Activated CD4-positive, alpha-beta T cell treated with anti-CD3 and anti-CD28 coated beads, Interleukin-2, amount 50 U/mL, for 1 hour (primary cell): ENCODE results near the gene ERBB4.

ENCODE experiments used
- DNase-seq: peaks from one replicate; pipeline ENCODE4 v3.0.0-alpha.2; 2020

ERBB4 gene

GRCh38 chr2:212538305-212539071 is at the start of gene ERBB4:
TSS of gene ERBB4 (minus strand) at chr2:212538802. CDS start at chr2:212538530, 272 bp downstream.
- no peak for DNase-seq

GRCh38 chr2:212580117-212580516 is 41.5 kb upstream of the ERBB4 start:
- no peak for DNase-seq

GRCh38 chr2:212556296-212556695 is 17.7 kb upstream of the ERBB4 start:
- DNase-seq: no peak

- no peak for DNase-seq
Measured at GRCh38 chr2:212554233-212554632, 15.6 kb upstream of the ERBB4 start.

- no peak for DNase-seq
Measured at GRCh38 chr2:212549941-212550340, 11.3 kb upstream of the ERBB4 start.

GRCh38 chr2:212549463-212549862 is 10.9 kb upstream of the ERBB4 start:
- no peak for DNase-seq

GRCh38 chr2:212548455-212548819 is 9.8 kb upstream of the ERBB4 start:
- no peak for DNase-seq

- DNase-seq: no peak
Measured at GRCh38 chr2:212547716-212548454, 9.3 kb upstream of the ERBB4 start.

- no peak for DNase-seq
Measured at GRCh38 chr2:212546669-212547068, 8.1 kb upstream of the ERBB4 start.

GRCh38 chr2:212540341-212540740 is 1.7 kb upstream of the ERBB4 start:
- DNase-seq: no peak

- no peak for DNase-seq
Measured at GRCh38 chr2:212539072-212539880, 674 bp upstream of the ERBB4 start.

- no peak for DNase-seq
Measured at GRCh38 chr2:212537726-212538304, 787 bp downstream of the ERBB4 start.

- no peak for DNase-seq
Measured at GRCh38 chr2:212536817-212537725, 1.5 kb downstream of the ERBB4 start.

- no peak for DNase-seq
Measured at GRCh38 chr2:212535996-212536816, 2.4 kb downstream of the ERBB4 start.

GRCh38 chr2:212534336-212534735 is 4.3 kb downstream of the ERBB4 start:
- no peak for DNase-seq

- no peak for DNase-seq
Measured at GRCh38 chr2:212532585-212532984, 6.0 kb downstream of the ERBB4 start.

GRCh38 chr2:212532087-212532486 is 6.5 kb downstream of the ERBB4 start:
- DNase-seq: no peak

- DNase-seq: no peak
Measured at GRCh38 chr2:212531499-212531898, 7.1 kb downstream of the ERBB4 start.

- no peak for DNase-seq
Measured at GRCh38 chr2:212530991-212531390, 7.6 kb downstream of the ERBB4 start.

- DNase-seq: no peak
Measured at GRCh38 chr2:212530373-212530772, 8.2 kb downstream of the ERBB4 start.
